K562 (cell line): ENCODE measurements around the gene LMAN2. TPM values are rescaled to one million over a fixed set of nuclear protein-coding genes. Genes with fewer than 3 reads are reported as not detected.

Source experiments
- ATF6 ChIP-seq: sonication (generic); formaldehyde crosslinking; IDR thresholded peaks from 2 replicates; pipeline ENCODE4 v1.4.0; 2020; ENCODE audit warnings: mild to moderate bottlenecking, missing genetic modification reagents
- LEF1 ChIP-seq: fragments of 450-650 bp; IDR thresholded peaks from 2 replicates; pipeline ENCODE4 v1.6.1; 2016; ENCODE audit warnings: mild to moderate bottlenecking
- PBX2 ChIP-seq, 2 experiments: IDR thresholded peaks in 1 of 2; conservative IDR thresholded peaks in 1 of 2; 2 replicates each; pipeline ENCODE4 v1.6.1; 2016; ENCODE audit warnings: low read depth in 2 of 2, mild to moderate bottlenecking in 1 of 2, missing compliant biosample characterization in 1 of 2, missing genetic modification characterization in 1 of 2, moderate library complexity in 1 of 2
- polyA plus RNA-seq, 8 experiments: library from polyadenylated mRNA; depleted of rRNA in 4 of 8; stranded (reverse) in 5 of 8; unstranded in 3 of 8; fragments of >200 nt; fragmentation: Nextera tagmentation in 2 of 8; fragmentation: Illumina TruSeq in 1 of 8; extraction: Ambion mirVana in 2 of 8; extraction: Trizol in 1 of 8; gene quantifications; 2 replicates each; pipeline versions ENCODE4 v1.2.1 to v1.2.3, GENCODE V29; 2011 to 2014; ENCODE audit warnings: inconsistent platforms in 1 of 8, missing spikeins in 1 of 8
- total RNA-seq, 7 experiments: library from RNA; depleted of rRNA in 6 of 7; stranded (reverse); fragments of >200 nt in 6 of 7; fragmentation: Illumina TruSeq in 2 of 7; extraction: Trizol in 2 of 7; gene quantifications; 2 replicates each; pipeline versions ENCODE4 v1.2.1 to v1.2.3, GENCODE V29; 2011 to 2021; ENCODE audit warnings: low replicate concordance in 1 of 7

LMAN2 gene
- total and polyA plus RNA-seq, 9 of the 15 experiments (the other 6 are each of a cell fraction or from before 2014, with no cell fraction given) = 2.7 to 254 (median 136) TPM

GRCh38 chr5:177303121-177303924 lies 48.1 kb downstream of the LMAN2 start, which contains the start of the genes PRELID1 and RAB24 (continued):
- TF ChIP-seq PBX2 (CRISPR knock-in tag; IDR thresholded peaks at IDR 0.05; ENCODE audit: low read depth) (no peak), PBX2 (tag; conservative IDR thresholded peaks at IDR 0.05; ENCODE audit: low read depth) (no peak), ATF6 (no peak; the same call in 1 of the 2 replicates), LEF1 (no peak)
